Hippocampal formation (tissue), 2 donors: ENCODE data around the gene FOSL1.
A peak's percentile ranks its signal among the peaks of the same experiment; 100 is the strongest.

ENCODE experiments used
- DNase-seq, 2 donors: peaks; one replicate each; lab custom pipeline; 2025; lab: John Stamatoyannopoulos, UW

FOSL1 gene

DNA sequence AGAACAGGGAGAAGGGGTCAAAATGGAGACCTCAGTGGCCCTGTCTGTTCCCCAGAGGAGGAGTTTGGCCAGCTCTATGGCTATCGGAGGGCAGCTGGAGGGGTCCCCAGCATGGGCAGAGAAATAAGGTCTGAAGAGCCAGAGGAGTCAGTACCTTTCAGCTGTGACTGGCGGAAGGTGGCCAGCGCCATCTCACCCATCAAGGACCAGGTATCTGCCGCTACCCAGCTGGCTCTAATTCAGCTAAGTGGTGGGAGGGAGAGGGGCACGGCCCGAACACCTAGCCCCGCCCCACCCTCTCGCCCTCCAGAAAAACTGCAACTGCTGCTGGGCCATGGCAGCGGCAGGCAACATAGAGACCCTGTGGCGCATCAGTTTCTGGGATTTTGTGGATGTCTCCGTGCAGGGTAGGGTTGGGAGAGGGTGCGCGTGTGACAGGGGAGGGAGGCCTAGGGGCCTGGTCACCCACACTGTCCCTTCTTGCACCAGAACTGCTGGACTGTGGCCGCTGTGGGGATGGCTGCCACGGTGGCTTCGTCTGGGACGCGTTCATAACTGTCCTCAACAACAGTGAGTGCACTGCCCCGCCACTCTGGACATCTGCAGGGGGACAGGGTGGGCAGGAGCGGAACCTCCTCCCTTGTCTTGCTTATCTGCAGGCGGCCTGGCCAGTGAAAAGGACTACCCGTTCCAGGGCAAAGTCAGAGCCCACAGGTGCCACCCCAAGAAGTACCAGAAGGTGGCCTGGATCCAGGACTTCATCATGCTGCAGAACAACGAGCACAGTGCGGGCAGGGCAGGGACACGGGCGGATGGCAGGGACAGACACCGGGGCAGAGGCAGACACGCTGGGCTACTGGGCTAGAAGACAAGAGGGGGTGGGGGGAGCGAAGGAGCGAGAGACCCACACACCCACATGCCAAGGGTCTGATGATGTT is 17.8 kb downstream of the FOSL1 start:
- DNase-seq = no peak

- no peak for DNase-seq
Observed at GRCh38 chr11:65880844-65881421, 19.3 kb downstream of the FOSL1 start.

GRCh38 chr11:65880027-65880426 is 20.2 kb downstream of the FOSL1 start:
- no peak for DNase-seq

DNA sequence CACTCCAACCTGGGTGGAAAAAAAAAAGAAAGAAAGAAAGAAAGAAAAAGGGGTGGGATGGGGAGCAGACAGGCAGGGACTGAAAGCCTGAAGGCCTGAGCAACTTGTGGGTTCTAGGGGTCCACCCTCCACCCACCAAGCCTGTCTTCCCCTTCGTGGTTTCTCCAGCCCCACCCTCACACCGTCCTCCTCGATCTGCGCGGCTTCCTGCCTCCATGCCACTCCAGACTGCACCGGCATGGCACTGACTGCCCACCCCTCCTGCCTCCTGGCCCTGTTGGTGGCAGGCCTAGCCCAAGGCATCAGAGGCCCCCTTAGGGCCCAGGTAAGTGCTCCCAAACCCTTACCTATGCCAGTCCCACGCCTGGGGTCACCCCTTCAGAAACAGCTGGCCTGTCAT is 20.6 kb downstream of the FOSL1 start, which contains the start of gene CTSW:
TSS of gene CTSW (plus strand) at position 221 of the 400 bp plus-strand sequence. CDS start at position 239, 18 bp downstream.
- DNase-seq = no peak

- peak; percentile 76 to 88 for DNase-seq
Observed at GRCh38 chr11:65873318-65874156, 26.7 kb downstream of the FOSL1 start.

DNA sequence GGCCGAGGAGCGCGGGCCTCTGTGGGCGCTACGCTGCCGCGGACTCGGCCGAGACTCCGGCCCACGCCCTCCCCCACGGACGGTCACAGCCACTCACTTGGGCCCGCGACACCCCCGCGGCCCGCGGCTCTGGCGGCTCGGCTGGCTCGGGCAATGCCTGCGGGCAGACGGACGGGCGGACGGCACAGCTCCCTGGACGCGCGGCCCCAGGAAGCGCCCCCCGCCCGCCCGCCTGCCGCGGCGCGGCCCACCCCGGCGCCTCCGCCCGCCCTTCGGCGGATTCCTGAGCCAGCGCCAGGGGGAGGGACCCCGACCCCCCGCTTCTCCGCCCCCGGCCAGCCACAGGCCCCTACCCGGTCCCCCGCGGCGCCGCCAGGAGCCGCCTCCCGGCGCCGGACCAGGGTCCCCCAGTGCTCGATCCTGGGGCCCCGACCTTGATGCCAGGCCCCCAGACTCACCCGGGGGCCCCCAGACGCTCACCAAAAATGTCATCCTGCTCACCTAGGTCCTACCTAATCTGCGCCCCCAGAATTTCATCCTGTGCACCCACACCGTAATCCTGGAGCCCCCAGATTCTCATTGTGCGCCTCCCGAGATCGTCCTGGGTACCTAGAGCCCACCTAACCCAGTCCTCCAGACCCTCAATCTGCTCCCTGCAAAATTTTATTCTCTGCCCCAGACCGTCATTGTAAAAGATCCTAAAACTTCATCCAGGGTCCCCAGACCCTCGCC is 27.4 kb downstream of the FOSL1 start, which contains the start of gene EFEMP2:
TSS of gene EFEMP2 (minus strand) at position 215 of the 732 bp plus-strand sequence. CDS start 446 bp downstream, outside the sequence.
- no peak for DNase-seq

DNA sequence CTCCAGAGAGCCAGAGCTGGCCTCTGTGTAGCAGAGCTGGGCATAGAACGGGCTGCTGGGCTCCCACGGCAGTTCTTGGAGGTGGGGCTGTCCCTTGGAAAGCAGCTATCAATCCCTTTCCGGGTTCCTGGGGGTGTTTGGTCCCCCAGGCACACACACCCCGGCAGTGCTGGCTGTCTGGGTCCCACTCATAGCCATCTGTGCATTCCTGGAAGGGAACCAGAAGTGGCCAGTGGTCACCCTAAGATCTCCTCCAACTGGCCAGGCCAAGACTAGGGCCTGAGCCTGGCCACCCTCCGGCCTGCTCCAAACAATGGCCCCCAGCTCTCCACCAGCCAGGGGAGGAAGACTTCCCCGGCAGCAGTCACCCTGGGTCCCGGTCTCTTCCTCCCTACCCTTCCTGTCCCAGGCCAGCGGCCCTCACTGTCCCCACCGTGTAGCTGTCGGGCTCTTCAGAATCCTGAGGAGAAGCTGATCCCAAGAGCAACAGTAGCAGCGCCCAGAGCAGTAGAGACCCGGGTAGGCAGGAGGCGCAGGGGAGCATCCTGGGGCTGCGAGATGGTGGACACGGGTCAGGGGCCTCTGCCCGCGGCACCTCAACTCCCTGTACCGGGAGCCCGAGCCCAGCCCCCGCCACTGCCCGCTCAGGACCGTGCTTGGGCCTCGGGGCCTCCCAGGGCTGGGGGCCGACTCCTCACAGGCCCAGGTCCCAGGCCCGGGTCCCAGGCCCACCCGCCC is 28.2 kb downstream of the FOSL1 start:
- DNase-seq = no peak

DNA sequence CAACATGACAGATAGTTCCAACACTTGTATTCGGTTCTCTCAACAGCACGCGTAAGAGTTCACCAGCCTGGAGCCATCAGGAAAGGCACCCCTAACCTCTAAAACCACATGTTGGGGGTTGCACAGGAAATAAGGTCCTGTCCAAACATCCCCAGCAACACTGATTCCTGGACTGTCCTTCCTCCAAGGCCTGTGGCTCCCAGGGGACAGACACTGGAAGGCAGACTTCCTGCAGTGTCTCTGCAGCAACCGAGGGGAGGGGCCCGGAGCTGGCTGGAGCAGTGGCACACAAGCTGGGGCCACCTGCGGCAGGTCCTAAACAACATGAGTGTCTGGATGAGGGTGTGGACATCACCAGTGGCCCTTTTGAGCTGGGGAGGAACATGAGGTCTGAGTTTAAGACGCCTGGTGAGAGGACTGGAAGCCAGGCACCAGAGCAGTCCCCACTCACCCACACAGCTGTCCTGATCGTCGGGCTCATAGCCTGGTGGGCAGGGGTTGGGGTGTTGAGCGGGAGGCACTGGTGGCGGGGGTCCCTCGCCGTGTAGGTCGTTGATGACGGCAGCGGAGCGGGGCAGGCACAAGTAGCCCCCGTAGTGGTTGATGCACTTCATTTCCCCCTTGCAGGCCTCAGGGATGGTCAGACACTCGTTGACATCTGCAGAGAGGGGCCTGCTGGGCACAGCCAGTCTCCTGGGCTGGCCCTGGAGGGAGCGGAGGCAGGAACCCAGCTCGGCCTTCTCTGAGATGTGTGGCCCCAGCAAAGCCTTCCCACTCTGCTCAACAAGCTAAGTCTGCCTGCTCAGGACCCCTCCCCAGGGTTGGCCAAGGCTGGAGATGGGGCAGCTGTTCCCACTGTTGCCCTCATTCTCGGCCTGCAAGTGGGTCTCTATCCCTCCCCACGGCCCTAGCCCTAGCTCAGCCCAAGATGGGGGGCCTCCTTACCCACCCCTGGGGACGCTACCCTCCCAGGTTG is 29.2 kb downstream of the FOSL1 start:
- DNase-seq = no peak

DNA sequence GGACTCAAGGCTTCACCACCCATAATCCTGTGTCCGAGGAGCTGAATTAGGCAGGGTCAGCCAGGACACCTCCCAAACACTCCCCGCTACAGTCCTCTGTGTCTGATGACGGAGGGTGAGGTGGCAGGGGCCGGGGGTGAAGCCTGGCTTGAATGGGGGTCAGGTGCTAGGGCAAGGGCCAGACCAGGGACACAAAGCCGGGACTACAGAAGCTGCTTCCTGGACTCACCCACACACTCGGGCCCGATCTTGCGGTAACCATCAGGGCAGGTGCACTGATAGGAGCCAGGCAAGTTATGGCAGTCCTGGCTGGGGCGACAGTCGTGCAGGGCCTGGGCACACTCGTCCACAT is 29.9 kb downstream of the FOSL1 start:
- no peak for DNase-seq

- DNase-seq = no peak
Observed at GRCh38 chr11:65869643-65870306, 30.4 kb downstream of the FOSL1 start.

GRCh38 chr11:65868907-65869306 is 31.3 kb downstream of the FOSL1 start:
- DNase-seq = no peak

- DNase-seq = no peak
Observed at GRCh38 chr11:65868076-65868667, 32.0 kb downstream of the FOSL1 start.

DNA sequence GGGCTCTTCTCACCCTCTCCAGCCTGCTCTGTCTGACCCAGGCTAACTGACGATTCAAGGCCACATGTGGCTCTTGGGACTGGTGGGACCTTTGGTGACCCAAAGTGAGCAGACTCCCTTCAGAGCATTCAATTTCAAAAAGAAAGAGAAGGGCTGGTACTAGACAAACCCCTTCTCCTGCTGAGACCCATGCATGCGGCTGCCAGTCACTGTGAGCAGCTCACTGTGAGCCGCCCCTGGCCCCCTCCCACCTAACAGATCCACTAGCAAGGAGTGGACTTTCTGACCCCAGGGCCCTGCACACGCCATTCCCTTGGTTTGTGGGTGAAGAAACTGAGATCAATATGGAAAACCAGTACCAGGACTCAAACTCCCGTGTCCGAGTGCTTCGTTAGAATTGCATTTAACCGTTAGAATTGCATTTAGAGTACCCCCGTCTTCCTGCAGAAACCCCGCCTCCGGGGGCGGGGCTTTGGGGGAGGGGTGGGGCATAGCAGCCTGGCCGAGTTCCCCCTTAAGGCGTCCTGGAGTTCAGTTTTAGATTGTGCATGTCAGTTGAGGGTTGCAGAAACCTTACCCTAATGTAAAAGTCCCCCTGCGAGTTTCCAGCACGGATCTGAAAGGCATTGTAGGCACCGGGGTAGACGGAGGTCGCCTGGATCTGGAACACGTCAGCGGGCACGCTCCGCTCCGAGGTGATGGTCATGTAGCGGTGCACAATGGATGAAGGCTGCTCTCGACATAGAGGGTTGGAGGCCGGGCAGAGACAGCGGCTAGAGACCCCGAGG is 32.7 kb downstream of the FOSL1 start:
- DNase-seq = no peak

- no peak for DNase-seq
Observed at GRCh38 chr11:65866509-65867283, 33.5 kb downstream of the FOSL1 start.

DNA sequence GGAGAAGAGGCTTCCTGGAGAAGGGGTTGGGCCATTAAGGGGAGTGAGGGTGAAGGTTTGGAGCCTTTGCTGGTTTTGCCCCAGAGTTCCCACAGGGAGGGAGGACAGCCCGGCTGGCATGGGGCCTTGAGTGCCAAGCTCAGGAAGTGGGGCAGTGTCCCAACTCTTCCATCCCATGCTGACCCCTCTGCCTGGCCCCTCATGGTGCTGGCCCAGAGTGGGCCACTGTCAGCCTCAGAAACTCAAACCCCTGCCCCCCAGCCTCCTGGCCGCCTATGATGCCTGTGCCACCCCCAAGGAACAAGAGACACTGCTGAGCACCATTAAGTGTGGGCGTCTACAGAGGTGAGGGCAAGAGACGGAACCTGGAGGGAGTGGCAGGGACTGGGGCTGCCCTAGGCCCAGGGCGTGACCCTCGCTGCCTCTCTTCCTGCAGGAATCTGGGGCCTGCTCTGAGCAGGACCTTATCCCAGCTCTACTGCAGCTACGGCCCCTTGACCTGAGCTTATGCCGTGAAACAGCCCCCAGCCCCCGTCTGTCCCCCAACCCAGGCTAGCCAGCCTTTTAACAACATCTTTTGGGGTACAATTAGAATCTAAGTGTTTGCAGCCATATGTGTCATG is 34.5 kb downstream of the FOSL1 start:
- no peak for DNase-seq

- DNase-seq = no peak
Observed at GRCh38 chr11:65864706-65865471, 35.3 kb downstream of the FOSL1 start.
